IPS DF 4.7 (cell line): Measurements from ENCODE around the gene COASY.
"Not testable (repeated sequence)": the region's sequence is repeated elsewhere in the genome, so short reads cannot be mapped to it uniquely, and the experiment has no call there.

Source experiments
- DNase-seq: peaks from one replicate; pipeline ENCODE4 v3.0.0-alpha.2; 2013; ENCODE audit warnings: low spot score; ENCODE audit errors: extremely low read depth

Gene COASY

GRCh38 chr17:42552736-42553135, 9.2 kb upstream of the COASY start, which contains the start of gene HSD17B1:
TSS of gene HSD17B1 (plus strand) at chr17:42552923. CDS start at chr17:42552934, 11 bp downstream.
- DNase-seq, result not testable (repeated sequence)

GRCh38 chr17:42553161-42553818, 8.7 kb upstream of the COASY start:
- DNase-seq, result no peak

GRCh38 chr17:42553866-42554249, 8.1 kb upstream of the COASY start:
- DNase-seq, result no peak

DNA sequence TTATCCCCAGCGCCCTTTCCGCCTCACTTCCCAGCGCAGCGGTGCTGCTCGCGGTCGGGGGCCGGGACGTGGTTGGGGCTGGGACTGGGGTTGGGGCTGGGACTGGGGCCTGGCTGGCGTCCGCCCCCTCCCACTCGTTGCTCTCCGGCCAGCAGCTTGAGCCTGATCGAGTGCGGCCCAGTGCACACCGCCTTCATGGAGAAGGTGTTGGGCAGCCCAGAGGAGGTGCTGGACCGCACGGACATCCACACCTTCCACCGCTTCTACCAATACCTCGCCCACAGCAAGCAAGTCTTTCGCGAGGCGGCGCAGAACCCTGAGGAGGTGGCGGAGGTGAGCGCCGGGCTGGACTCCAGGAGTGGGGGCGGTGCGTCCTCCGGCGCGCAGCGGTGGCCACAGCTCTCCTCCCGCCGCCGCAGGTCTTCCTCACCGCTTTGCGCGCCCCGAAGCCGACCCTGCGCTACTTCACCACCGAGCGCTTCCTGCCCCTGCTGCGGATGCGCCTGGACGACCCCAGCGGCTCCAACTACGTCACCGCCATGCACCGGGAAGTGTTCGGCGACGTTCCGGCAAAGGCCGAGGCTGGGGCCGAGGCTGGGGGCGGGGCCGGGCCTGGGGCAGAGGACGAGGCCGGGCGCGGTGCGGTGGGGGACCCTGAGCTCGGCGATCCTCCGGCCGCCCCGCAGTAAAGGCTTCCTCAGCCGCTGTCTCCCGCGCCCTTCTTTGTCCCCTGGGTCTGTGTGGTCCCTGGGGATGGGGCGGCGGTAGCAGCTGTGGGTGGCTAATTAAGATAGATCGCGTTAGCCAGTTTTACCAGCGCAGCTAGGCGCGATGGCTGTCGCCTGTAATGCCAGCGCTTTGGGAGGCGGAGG, 7.5 kb upstream of the COASY start:
- no peak for DNase-seq

GRCh38 chr17:42555122-42555622, 6.8 kb upstream of the COASY start:
- DNase-seq, result no peak

DNA sequence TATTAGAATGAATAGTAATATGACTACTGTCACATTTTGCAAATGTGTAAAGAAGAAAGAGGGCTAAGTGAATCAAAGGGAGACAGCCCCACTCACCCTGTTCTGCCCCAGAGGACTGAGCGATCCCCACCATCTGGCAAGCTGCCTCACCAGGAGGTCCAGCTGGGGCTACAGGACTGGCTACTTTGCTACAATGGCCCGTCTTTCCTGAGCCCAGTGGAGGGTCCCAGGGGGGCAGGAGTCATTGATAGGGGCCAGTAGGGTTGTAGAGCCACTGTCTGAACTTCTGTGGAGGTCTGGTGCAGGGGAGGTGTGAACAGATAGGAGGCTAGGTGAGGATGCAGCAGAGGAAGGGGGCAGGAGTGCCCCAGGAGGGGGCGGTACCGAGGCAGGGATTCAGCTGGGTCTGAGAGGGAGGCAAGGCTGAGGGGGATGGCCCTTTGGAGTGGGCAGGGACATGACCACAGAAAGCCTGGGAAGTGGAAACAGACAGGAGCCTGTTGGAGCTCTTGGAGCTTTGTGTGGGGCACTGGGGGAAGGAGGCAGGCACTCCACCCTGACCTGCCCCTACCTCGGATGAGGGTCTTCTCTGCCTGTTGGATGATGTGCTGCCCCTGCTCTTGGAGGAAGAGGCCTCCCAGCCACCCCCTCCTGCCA, 5.9 kb upstream of the COASY start:
- not testable (repeated sequence) for DNase-seq

GRCh38 chr17:42559075-42559474, 2.9 kb upstream of the COASY start:
- DNase-seq, result no peak

DNA sequence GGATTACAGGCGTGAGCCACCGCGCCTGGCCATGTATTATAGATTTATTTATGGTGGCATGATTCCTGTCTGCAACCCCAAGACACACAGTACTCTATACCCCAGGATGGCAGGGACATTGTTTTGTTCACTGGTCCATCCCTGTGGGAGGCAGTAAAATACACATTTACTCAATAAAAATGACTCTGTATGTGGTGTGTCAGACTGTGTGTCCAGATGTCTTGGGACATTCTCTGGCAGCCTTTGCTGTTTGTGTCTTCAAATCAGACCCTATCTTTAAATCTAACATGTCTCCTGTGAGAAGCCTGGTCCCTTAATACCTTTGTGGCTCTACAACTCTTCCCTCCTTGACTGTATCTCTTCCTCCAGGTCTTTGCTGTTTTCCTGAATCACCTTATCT, 1.7 kb upstream of the COASY start:
- no peak for DNase-seq

GRCh38 chr17:42562388-42563142, 617 bp downstream of the COASY start:
- no peak for DNase-seq

GRCh38 chr17:42563143-42563509, 1.2 kb downstream of the COASY start:
- DNase-seq, result no peak

- no peak for DNase-seq
Measured at GRCh38 chr17:42563543-42563942, 1.6 kb downstream of the COASY start.

DNA sequence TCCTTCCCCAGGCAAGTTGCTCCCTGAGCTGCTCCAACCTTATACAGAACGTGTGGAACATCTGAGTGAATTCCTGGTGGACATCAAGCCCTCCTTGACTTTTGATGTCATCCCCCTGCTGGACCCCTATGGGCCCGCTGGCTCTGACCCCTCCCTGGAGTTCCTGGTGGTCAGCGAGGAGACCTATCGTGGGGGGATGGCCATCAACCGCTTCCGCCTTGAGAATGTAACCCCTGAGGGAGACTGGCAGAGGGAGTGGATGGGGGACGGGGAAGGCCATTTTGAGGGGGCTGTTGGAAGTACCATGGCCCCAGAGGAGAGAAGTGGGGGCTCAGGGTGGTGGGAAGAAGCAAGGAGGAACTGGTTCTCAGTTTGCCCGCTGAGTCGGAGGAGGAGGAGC, 2.0 kb downstream of the COASY start:
- no peak for DNase-seq

- no peak for DNase-seq
Measured at GRCh38 chr17:42564815-42565522, 3.0 kb downstream of the COASY start.

DNA sequence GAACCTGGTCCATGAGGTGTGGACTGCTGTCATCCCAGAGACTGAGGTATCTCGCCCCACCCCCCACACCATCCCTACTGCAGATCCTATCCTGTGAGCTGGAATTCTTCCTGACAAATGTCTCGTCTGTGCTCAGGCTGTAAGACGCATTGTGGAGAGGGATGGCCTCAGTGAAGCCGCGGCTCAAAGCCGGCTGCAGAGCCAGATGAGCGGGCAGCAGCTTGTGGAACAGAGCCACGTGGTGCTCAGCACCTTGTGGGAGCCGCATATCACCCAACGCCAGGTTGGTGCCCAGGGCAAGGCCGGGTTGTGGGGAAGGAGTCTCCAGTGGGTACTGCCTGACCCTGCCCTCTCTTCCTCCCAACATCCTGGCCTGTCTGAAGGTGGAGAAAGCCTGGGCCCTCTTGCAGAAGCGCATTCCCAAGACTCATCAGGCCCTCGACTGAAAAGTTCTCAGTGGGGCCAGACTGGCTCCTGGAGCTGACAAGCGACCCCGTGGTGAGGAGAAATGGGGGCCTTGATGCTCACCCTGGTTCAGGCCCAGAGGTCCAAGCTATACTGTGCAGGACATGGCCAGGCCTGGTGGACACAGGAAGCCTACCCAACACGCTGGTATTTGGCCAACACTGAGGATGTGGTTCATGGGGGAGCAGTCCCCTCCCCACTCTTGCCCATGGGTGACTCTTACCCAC, 3.7 kb downstream of the COASY start:
- DNase-seq, result no peak

DNA sequence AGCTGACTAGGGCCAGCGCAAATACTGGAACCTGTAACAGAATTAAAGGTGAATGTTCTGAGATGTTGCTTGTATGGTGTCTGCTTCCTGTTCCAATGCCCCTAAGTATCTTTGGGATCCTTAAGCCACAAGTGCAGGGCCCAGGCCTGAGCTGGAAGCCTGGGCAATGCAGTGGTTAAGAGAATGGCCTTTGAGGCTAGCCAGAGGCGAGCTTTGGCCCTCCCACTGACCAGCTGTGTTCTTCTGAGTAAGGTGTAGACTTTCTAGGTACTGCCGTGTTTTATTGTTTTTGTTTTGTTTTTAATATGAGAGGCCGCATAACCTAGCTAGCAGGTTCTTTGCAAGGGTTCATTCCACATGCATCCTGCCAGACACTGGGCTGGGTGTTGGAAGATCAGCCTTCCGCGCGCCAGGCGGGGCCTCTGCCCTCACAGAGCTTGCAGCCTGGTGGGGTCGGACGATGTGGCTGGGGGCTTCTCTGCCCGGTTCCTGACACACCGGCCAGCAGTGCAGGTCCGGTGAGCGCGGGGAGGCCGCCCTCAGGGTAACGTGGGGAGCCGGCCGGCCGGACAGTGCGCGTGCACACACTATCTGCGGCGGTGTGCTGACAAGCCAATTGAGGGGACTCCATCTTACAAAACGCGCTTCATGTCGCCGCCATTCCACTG, 4.4 kb downstream of the COASY start:
- no peak for DNase-seq

DNA sequence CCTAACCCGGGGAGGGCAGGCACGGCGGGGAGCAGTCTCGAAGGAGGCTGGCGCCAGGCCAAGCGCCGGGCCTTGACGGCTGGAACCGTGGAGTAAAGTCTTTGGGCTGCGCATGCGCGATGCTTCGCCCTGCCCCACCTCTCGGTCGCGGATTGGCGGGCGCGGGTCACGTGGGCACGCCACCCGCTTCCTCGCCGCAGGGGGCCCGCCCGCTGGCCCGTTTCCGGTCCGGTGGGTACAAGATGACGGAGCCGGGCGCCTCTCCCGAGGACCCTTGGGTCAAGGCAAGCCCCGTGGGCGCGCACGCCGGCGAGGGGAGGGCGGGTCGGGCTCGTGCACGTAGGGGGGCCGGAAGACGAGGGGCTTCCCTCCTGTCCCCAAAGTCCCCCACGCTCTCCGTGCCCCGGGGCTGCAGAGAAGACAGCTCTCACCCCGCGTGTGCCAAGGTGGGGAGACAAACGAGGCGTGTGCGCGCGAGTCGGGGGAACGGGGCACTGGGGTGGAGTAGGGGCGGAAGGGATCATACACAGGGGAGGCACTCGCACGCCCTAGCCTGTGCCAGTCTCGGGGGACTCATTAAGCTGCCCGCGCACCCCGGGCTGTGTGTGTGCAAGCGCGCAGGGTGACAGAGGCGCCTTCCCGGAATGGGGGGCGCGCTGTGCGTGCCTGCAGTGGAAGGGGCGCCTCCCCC, 5.1 kb downstream of the COASY start, which contains the start of gene MLX:
Gene MLX, plus strand, starts transcription at position 218 of the 691 bp plus-strand sequence. Its CDS starts 25 bp downstream, at position 243.
- no peak for DNase-seq

DNA sequence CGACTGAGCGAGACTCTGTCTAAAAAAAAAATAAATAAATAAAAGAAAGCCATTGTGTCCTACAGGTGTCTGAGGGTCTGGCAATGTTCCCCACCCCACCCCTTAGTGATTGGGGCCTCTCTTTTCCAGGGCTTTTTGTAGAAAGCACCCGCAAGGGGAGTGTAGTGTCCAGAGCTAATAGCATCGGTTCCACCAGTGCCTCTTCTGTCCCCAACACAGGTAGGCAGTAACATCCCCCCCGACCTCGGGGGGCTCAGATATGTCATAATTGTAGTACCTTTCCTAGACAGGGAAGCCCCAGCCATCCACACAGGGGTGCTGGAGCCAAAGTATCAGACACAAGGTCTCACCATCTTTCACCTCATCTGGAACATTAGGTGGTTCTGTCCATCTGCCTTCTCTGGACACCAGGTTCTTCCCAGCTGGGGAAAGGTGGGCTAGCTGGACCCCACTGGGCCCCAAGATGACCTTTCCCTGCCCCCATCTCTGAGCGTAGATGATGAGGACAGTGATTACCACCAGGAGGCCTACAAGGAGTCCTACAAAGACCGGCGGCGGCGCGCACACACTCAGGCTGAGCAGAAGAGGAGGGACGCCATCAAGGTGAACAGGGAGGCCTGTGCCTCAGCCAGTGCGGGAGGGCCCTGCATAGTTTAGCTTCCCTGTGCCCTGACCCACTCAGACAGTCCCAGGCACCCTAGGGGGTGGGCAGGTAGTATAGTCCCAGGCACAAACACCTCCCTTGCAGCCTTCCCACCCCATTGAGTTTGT, 6.6 kb downstream of the COASY start:
- DNase-seq, result no peak
